HG02981 (cell line): ENCODE results near the gene FAM3A.
A peak's percentile ranks its signal among the peaks of the same experiment; 100 is the strongest.

Experiments used
- ATAC-seq: cut with Tn5 transposase; IDR thresholded peaks from one replicate; pipeline ENCODE4 v1.9.1; 2021; ENCODE audit warnings: mild to moderate bottlenecking, moderate library complexity; ENCODE audit not compliant: unreplicated experiment

The FAM3A gene

GRCh38 chrX:154481911-154482601, 34.0 kb downstream of the FAM3A start:
- no peak for ATAC-seq

- no peak for ATAC-seq
Measured at GRCh38 chrX:154481195-154481594, 34.8 kb downstream of the FAM3A start.

DNA sequence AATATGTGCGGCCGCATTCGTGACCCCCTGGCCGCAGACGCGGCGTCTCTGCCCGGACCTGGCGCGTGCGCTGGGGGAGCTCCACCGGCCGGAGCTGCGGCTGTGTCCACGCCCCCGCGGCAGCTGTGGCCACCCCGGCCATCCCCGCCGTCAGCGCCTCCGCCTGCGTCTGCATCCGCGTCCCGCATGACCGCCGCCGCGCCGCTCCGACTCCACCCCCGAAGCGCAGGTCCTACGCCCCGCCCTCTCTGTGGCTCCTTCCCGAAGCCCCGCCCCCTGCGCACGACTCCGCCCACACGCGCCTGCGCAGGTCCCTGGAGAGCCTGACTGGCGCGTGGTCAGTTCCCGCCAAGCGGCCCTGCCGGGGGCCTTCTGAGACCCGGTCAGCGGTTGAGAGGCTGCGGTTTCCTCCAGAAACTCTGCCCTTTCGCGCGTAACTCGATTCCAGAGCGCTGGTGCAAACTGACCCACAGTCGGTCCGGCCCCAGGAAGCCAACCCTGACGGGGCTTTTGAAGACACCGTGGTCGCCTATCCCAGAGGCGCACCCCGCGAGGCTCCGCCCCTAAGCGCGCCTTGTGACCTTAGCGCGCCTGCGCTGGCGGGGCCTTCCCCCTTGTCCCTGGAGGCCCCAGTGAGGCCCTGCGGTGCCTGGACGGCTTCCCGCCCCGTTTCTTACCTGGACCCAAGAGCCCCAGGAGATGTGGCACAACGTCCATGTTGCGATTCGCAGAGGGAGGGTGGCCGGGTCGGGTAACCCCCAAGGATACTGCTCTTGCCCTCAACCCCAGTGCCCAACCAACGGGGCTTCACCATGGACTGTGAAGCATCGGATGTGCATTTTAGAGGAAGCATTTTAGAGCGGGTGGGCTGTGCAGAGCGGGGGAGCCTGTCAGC, 37.1 kb downstream of the FAM3A start, which contains the start of gene LAGE3:
Gene LAGE3, minus strand, starts transcription at position 554 of the 895 bp plus-strand sequence. Its CDS starts 366 bp downstream, at position 188.
- peak; percentile 88 for ATAC-seq

- ATAC-seq: no peak
Measured at GRCh38 chrX:154477891-154478477, 38.0 kb downstream of the FAM3A start.

- no peak for ATAC-seq
Measured at GRCh38 chrX:154476821-154477220, 39.2 kb downstream of the FAM3A start.

GRCh38 chrX:154473683-154474082, 42.3 kb downstream of the FAM3A start:
- ATAC-seq: no peak

- no peak for ATAC-seq
Measured at GRCh38 chrX:154472685-154473632, 43.1 kb downstream of the FAM3A start.

DNA sequence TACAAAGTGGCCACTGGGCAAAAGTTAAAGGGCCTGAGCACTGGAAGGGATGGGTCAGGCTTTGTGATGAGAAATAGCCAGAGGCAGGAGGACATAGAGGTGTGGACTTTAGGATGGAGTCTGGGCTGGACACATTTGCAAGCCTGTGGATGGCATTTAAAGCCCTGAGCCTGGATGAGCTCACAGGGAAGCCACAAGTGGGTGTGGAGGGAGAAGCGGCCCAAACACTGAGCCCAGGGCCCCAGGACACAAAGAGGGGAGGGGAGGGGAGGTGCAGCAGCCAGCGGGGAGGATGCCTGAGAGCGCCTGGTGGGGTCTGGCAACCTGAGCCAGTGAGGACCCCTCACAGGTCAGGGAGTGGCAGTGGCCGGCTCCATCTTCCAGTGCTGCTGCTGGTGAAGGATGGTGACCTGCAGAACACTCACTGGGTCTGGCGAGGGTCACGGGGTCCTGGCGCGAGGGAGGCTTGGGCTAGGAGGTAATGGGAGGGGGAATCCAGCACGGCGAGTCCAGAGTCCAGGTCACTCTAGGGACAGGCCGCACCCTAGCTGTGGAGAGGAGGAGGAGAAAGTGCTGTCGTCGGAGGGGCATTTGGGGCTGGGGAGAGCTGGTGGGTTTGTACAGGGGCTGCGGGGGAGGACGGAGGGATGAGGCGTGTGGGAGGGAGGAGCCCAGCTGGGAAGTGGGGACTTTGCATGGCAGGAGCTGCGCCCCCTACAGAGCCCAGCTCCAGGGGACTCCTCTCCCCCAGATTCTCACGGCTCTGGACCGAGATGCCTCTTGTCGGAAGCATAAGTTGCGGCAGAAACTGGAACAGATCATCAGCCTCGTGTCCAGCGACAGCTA, 44.0 kb downstream of the FAM3A start:
- no peak for ATAC-seq

DNA sequence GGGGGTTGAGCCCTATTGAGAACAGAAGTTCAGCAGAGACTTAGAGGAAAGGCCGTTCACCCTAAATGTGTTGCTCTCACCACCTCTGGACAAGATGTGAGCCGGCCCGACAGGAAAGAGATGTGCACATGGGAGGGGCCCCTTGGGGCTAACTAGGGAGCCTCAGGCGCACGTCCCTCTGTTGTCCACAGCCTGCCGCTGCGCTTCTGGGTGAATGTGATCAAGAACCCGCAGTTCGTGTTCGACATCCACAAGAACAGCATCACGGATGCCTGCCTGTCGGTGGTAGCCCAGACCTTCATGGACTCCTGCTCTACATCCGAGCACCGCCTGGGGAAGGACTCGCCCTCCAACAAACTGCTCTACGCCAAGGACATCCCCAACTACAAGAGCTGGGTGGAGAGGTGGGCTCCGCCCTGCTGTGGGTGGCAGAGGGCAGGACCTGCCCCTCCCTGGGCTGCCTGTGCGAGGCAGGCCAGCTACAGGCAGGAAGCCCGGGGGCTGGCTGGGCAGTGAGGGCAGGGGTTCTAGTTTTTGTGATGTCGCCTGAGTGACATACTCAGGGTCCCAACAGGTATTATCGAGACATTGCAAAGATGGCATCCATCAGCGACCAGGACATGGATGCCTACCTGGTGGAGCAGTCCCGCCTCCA, 45.0 kb downstream of the FAM3A start:
- no peak for ATAC-seq

DNA sequence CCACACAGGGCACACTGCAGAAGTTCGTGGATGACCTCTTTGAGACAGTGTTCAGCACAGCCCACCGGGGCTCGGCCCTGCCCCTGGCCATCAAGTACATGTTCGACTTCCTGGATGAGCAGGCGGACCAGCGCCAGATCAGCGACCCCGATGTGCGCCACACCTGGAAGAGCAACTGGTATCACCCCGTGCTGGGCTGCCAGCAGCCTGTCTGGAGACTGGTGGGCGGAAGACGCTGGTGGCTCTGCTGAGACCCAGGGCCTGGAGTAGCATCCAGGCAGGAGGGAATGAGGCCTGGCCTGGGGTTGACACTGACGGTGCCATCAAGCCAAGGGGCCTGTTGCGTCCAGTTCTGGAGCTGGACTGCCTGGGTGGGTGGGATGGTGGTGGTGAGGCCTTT, 45.6 kb downstream of the FAM3A start:
- ATAC-seq: no peak

DNA sequence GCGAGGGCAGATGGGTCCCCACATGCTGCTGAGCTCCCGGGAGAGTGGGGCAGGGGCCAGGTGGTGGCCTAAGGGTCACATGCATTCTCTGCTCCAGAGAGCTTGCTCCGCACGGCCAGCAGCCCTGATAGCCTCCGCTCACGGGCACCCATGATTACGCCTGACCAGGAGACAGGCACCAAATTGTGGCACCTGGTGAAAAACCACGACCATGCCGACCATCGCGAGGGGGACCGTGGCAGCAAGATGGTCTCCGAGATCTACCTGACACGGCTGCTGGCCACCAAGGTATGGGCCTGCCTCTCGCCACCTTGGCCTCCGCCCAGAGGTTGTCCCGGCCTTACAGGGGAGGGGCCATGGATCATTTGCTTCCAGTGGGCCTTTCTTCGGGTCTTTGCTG, 46.2 kb downstream of the FAM3A start:
- no peak for ATAC-seq

DNA sequence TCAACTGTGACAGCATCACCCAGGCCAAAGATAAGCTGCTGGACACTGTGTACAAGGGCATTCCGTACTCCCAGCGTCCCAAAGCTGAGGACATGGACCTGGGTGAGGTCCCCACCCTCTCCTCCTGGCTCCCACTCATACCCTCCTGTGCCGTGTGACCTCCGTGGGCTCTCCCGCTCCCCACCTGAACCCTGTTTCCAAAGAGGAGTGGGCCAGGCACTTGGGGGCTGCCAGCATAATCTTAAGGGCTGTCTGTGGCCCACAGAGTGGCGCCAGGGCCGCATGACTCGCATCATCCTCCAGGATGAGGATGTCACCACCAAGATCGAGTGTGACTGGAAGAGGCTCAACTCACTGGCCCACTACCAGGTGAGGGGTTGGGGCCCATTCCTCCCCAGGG, 46.9 kb downstream of the FAM3A start:
- no peak for ATAC-seq

GRCh38 chrX:154468217-154468616, 47.8 kb downstream of the FAM3A start:
- no peak for ATAC-seq

DNA sequence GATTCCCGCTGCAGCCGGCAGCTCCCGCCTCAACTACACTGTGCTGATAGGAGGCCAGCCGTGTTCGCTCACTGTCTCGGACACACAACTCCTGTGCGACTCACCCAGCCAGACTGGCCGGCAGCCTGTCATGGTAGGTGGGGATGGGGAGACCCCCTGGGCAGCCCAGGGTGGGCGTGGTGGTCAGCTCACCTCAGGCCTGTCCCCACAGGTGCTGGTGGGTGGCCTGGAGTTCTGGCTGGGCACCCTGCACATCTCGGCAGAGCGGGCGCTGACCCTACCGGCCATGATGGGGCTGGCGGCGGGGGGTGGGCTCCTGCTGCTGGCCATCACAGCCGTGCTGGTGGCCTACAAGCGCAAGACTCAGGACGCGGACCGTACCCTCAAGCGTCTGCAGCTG, 48.5 kb downstream of the FAM3A start:
- no peak for ATAC-seq

- no peak for ATAC-seq
Measured at GRCh38 chrX:154466907-154467306, 49.1 kb downstream of the FAM3A start.

GRCh38 chrX:154466036-154466435, 50.0 kb downstream of the FAM3A start:
- no peak for ATAC-seq

GRCh38 chrX:154465601-154466000, 50.4 kb downstream of the FAM3A start:
- no peak for ATAC-seq

DNA sequence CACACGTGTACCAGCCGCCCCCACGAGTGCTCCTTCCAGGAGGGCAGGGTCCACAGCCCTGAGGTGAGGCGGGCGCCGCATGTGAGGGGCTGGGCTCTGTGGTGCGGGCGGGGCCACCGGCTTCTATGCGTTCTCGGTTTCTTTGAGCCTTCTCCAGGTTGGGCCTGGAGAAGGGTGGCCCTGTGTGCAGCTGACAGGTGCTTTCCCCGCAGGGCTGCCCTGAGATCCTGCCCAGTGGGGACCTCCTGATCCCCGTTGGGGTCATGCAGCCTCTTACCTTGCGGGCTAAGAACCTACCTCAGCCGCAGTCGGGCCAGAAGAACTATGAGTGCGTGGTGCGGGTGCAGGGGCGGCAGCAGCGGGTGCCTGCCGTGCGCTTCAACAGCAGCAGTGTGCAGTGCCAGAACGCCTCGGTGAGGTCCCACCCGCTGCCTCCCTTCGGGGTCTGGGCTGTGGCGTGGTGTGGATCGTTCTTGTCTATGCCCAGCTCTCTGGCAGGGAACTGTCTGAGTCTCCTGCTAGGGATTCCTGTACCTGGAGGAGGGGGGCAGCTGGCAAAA, 51.1 kb downstream of the FAM3A start:
- no peak for ATAC-seq
